GM18951 (cell line): ENCODE data around the gene PGLYRP3.
"Not testable (repeated sequence)": the region's sequence is repeated elsewhere in the genome, so short reads cannot be mapped to it uniquely, and the experiment has no call there.

Experiments
- POLR2A ChIP-seq: IDR thresholded peaks from 4 replicates; pipeline ENCODE4 v1.6.1; 2011; ENCODE audit warnings: mild to moderate bottlenecking; ENCODE audit not compliant: insufficient read length, insufficient read depth; ENCODE audit errors: extremely low read depth
- in situ Hi-C: fragments of 300-500 bp; cut with MboI; formaldehyde crosslinking; loops from one replicate; pipeline ENCODE4 v1.12.0; 2022; ENCODE audit warnings: low sequenced_read_pairs, mixed read lengths, inconsistent platforms; ENCODE audit not compliant: unreplicated experiment

PGLYRP3 gene

GRCh38 chr1:153322568-153322967, 9.8 kb upstream of the PGLYRP3 start:
- TF ChIP-seq POLR2A, result no peak
- in situ Hi-C loops, result no loop called here

- in situ Hi-C loops, result not testable (repeated sequence)
These were observed 5.4 kb upstream of the PGLYRP3 start for GRCh38 chr1:153318145-153318544.

GRCh38 chr1:153316013-153316412, 3.3 kb upstream of the PGLYRP3 start:
- in situ Hi-C loops, result not testable (repeated sequence)

DNA sequence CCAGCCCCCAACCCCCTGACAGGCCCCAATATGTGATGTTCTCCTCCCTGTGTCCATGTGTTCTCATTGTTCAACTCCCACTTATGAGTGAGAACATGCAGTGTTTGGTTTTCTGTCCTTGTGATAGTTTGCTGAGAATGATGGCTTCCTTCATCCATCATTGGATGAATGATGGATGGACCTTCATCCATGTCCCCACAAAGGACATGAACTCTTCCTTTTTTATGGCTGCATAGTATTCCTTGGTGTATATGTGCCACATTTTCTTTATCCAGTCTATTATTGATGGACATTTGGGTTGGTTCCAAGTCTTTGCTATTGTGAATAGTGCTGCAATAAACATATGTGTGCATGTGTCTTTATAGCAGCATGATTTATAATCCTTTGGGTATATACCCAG, 1.6 kb upstream of the PGLYRP3 start:
- in situ Hi-C loops, result not testable (repeated sequence)

DNA sequence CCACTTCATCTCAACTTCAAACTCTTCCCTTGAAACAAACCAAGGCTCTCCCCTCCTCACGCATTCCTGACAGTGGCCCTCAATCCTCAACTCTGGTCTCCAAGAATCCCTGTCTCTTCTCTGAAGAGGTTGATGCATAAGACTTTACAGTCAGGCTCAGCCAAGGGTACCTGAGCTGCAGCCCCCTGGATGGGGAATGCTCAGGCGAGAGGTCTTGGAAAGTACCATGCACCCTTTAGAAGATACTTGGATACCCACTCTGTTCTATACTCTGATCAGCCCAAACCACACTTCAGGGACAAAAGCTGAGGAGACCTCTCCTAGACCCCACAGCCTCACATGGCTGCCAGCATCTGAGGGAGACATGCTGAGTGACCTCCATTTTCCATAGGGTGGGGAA, 536 bp upstream of the PGLYRP3 start:
- in situ Hi-C loops, result no loop called here

GRCh38 chr1:153310526-153310925, 2.2 kb downstream of the PGLYRP3 start:
- TF ChIP-seq POLR2A, result no peak
- in situ Hi-C loops, result no loop called here

More for the DNA sequence above, 536 bp upstream of the PGLYRP3 start:
- no peak for TF ChIP-seq POLR2A

GRCh38 chr1:153309441-153309840, 3.3 kb downstream of the PGLYRP3 start:
- in situ Hi-C loops, result no loop called here
- no peak for TF ChIP-seq POLR2A

GRCh38 chr1:153308540-153308939, 4.2 kb downstream of the PGLYRP3 start:
- in situ Hi-C loops, result no loop called here
- no peak for TF ChIP-seq POLR2A

GRCh38 chr1:153307221-153307600, 5.5 kb downstream of the PGLYRP3 start:
- TF ChIP-seq POLR2A, result no peak
- in situ Hi-C loops, result no loop called here

- no peak for TF ChIP-seq POLR2A
- in situ Hi-C loops, result no loop called here
These were observed 6.2 kb downstream of the PGLYRP3 start for GRCh38 chr1:153306303-153307220.

GRCh38 chr1:153305682-153306081, 7.1 kb downstream of the PGLYRP3 start:
- TF ChIP-seq POLR2A, result no peak
- in situ Hi-C loops, result no loop called here

DNA sequence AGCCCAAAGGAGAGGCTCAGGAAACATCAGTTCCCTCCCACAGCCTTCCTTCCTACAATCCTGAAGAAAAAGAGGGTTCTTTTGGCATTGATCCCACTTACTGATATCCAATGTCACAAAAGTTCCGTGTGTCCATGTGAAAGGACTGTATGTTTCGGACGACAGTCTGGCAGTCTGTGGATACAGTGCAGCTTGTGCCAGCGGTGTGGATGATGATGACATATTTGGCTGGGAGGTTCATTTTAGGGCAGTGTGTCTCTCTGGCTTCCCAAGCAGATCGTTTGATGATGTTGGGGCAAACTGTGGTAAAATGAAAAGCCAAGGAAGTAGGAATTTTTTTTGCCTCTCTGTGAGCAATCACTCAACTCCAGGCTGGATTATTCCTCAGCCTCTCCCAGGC, 10.4 kb downstream of the PGLYRP3 start:
- in situ Hi-C loops, result no loop called here
- TF ChIP-seq POLR2A, result no peak

DNA sequence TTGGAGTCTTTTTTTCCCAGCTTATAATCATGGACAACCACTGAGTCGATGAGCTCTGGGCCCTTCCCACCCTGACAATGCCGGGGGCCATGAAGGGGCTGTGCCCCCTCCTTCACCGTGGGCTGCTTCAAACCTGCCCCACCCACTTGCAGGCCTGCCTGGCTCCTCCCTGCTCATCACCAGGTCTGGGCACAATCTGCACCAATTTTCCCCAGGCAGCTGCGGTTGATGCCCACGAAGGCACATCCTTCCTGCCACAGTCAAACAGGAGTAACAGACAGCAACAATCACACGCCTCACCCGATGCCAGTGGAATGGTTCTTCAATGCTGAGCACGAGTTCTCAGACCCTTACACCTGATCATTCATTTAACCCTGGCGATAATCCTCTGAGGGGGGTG, 18.9 kb downstream of the PGLYRP3 start:
- TF ChIP-seq POLR2A, result no peak
- in situ Hi-C loops, result no loop called here

DNA sequence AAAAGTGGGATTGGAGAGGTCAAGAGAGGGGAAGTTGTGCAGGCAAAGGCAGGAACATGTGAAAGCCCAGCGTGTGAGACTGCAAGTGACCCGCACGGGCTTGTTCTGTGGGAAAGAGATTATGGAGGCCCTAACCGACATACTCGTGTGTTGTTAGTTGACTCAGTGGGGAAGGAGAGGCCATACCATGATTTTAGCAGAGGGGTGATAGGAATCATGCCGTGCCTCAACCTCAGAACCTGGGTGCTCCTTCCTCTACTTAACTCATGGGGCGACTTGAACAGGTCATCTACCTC, 19.3 kb downstream of the PGLYRP3 start:
- in situ Hi-C loops, result no loop called here
- no peak for TF ChIP-seq POLR2A
